ENCODE results near the gene PDE2A.

The PDE2A gene

DNA sequence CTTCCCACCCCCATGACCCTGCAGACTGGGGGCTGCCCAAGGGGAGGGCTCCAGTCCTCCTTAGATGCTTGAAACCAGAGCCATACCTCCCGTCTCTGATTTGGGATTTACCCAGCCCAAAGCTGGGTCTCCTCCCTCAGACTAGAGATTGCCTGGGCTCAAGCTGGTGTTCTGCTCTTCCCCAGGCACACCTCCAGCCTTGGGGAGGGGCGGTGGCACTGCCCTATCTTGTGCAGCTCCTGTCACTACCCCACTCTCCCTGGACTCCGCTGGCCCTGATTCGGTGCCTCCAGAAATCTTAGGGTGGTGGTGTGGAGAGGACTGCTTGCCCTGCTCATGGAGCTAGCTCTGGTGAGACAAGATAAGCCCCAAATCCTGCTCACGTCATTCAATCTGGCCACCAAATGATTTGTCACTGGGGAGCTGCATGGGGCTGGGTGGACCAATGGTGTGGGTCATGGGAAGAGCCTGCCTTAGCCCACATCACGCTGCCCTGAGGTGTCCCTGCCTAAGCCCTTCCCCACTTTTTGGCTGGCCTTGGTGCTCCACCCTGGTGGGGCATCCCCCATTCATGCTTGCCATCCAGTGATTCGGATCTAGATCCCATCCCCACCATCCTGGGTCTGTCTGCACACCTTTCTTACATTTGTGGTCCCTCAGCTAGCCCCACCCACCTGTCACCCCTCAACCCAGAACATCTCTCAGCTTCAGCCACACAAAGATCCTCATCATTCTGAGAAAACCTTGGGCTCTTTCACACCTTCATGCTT, 87.7 kb downstream of the PDE2A start:
- DNase-seq = no peak

DNA sequence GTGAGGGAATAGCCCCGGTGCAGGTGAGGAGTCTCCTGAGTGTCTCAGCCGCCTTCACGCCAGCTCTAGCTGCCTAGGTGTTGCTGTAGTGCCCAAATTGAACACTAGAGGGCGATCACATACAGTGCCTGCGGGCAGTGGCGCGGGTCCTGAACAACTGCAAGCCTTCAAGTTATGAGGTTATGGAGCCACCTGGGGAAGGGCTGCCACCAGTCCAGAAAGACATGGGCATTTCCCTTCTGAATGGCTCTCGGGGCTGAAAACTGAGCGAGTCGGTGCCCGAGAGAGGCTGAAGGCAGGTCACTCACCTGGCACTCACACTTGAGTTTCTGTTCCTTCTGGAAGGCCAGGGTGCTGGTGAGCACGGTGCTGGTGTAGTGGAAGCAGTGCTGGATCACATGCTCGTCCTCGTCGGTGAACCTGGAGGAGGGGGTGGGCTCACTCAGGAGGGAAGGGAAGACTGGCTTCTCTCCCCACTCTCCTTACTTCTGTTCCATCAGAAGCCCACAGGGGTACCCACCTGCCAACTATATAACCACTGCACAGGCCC, 88.4 kb downstream of the PDE2A start:
- DNase-seq = peak; percentile 45

DNA sequence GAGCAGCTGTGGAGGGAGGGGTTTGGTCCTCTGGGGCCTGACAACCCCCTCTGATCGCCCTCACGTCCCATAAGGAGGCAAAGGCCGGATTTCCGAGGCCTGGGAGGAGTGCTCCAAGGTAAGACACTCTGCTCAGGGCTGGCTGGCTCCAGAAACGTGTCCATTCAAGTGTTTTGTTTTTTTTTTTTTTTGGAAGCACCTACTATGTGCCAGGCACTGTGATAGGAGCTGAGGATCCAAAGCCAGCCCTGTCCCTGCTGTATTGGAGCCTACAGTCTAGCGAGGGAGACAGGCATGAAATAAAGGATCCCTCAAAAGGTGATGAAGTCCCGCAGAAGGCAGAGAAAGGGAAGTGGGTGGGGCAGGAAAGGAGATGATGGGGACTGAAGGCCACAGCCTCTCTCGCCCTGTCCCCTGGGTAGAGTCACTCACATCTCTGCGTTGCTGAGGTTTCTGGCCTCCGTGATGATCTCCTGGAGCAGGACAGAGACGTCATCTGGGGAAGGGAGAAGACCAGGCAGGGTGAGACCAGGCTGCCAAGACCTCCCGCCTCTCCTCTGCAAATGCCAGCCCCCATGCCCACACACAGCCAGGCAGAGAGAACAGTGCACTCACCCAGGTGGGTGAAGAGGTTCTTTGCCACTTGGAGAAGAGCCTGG, 89.2 kb downstream of the PDE2A start:
- DNase-seq = no peak

DNA sequence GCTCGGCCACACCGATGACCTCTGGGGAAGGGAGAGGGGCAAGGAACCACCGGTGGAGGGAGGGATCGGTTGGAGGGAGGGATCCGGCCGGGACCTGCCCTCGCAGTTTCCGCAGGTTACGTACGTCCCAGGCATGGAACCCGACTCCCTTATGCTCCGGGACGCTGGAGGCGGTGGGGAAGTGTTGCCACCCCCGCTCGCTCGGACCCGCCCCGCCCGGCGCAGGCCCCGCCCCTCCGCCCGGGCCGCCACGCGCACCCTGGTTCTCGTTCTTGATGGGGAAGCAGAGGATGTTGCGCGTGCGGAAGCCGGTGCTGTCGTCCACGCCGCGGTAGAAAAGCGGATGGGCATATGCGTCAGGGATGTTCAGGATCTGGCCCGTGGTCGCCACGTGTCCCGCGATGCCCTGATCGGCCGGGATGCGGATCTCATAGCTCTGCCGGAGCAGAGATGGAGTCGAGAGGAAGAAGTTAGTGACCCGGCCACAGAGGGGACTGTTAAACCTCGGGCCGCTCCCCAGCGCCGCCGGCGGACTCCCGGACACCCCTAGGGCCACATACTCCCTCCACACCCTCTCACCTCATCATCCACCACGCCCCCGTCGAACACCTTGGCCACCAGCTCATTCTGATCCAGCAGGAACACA, 89.8 kb downstream of the PDE2A start:
- peak; percentile 62 for DNase-seq

DNA sequence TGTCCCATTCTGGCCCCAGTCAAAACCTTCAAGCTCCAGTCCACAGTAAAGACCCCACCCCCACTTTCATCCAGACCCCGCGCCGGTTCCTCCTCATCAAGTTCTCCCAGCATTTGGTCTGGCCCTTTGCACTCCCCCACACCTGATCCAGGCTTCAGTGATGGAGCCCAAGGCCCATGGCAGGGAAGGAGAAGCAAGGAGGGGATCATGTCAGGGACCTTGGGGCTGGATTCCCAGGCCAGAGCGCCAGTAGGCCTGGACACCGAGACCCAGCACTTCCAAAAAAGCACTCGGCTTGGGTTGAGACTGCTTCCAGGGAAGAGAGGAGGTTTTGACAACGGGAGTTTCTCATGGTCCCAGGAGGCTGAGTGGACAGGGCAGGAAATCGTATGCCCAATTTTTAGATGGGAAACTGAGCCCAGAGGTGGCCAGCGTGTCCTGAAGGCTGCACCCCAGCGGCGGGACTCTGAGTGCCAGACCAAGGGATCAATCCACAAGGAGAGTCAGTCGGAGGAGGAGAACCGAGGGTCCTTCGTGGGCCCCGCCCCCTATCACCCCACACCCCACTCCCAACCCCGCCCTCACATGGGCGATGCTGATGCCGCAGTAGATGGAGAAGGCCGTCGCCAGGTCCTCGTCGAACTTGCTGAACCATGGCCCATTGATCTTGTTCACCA, 90.5 kb downstream of the PDE2A start:
- DNase-seq = no peak

DNA sequence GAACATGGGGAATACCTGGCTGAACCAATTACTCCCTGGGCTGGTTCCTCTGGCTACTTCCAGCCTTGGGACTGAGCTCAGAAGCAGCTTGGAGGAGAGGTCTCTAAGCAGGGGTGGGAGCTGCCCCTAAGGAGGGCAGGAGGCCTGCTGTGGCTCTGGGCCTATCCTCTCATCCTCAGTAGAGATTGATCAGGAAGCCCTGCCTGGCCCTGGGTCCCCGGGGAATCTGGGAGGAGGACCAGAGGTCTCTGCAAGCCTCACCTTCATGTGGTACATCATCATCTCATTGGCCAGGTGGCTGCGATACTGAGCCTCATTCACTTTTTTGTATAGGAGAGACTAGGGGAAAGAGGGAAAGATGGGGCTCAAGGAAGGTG, 91.1 kb downstream of the PDE2A start:
- no peak for DNase-seq

DNA sequence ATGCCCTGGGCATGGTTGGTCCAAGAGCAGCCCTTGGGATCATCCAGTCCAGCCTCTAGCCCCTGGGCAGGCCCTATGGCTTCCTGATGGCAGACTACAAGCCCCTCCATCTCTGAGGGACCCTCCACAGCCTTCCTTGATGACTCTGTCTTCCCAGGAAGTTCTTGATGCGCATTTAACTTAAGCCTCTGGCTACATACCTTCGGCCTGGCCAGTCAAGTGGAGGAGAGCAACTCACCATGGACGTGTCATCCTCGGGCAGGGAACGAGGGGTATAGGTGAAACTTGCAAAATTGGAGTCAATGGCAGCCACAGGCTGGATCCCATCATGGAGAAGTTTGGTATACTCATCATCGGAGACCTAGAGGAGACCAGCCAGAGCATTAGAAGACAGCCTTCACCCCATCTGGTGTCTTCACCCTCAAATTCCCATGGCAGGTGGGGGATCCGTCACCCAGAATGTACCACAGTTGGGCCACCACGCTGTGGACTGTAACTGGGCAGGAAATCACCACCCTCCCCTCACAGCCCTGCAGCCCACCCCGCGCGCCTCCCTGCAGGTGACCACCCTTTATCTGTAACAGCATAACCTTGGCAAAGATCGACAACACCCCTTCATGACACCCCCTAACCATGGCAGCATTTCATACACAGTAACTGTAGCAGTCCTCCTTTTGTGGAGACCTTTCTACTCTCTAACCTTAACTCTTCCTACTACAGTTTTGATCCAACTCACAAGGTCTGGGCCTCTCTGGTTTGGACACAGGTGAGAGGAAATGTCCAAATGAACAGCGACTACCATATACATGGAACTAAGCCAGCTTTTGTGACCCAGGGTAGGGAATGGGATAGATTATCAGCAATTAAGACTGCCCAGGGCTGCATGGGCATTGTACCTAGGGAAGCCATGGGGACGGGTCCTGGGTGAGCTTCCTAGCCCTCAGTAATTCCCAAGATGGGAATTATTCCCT, 91.7 kb downstream of the PDE2A start:
- no peak for DNase-seq

DNA sequence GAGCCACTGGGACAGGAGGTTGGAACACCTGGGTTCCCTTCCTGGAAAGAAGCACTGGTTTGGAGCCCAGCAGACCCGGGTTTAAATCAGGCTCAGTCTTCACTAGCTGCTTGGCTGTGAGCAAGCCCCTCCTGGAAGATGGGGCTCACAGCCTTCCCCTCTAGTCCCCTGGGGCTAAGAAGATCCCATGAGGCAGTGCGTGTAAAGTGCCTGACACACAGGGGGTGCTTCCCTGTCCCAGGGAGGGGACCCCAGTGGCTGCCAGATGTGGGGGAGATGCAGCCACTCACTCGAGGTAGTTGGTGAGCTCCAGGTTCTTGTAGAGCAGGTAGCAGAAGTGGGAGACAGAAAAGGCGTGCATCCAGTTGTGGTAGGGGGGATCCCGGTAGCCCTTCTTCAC, 93.2 kb downstream of the PDE2A start:
- no peak for DNase-seq

DNA sequence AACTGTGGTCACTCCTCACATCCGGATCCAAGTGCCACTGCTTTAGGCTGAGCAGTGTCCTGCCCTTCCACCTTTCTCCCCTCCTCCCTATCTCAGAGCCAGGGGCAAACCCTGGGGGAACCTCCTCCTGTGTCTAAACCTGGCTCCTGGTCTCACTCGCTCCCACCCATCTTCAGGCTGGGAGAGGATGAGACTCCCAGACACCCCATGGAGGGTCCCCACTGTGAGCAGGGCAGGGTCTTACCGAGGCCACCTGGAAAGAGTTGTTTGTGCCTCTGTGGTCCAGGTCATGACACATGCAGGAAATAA, 93.6 kb downstream of the PDE2A start:
- DNase-seq = no peak

DNA sequence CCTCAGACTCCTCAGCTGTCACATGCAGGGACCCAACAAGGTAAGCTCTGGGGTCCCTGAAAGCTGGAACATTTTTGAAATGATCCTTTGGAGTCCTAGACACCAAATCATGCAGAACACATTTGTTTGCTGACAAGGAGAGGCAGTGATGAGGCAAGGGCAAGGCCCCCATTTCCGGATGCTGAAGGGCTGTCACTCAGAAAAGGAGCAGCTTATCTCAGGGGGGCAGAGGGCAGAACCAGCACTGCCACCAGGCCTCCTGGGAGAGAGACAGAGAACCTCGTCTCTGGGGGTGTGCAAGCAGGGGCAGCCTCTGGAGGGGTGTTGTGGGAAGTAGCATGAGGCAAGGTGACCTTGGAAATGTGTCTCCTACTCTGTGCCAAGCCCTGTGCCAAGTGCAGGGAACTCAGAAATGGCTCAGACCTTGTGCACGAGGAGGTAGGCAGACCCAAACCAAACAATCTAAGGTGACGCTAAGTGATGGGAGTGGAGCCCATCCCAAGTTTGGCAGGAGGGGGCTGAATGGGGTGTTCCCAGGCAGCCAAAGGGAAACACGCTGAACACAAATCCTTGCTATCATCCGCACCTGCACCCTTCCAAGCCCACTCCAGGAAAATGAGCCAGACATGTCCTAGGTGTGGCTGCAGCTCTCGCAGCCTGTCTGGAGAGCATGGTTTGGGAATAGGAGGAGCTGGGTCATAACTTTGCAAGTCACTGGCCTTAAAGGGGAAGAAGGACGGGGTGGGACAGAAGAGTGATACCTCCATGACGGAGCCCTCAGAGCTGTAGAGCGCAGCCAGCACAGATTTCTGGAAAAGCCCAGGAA, 94.2 kb downstream of the PDE2A start:
- DNase-seq = no peak

DNA sequence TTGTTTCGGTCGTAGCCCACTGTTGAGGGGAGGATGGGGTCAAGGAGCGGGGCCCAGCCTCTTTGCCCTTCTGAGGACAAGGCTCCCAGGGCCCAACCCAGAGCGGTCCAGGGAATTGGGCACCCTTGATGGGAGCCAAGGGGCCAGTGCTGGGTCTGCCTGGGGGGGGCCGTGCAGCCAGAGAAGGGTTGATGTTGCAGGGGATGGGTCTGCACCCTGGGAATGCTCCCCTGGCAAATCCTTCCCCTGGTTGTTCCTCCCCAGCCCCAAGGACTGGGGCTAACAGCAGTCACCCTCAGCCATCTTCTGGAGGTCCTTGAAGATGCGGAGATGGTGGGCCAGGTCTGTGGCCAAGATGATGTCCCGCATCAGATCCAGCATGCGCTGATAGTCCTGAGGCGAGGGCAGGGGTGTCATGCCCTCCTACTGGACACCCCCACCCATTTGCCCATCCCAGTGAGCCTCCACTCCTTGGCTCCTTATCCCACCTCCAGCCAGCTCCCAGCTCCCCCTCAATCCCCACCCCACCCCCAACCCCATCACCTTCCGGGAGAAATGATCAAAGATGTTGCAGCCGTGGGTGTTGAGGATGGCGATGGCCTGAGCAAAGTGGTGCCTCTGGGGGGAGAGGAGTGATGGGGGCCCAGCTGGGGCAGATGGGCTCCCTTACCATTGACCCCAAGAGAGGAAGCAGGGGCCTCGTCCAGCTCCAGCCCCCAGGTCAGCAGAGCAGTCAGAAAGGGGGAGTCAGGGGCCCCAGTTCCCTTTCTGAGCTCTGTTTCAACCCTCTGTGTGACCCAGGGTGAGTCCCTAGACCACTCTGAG, 95.0 kb downstream of the PDE2A start:
- no peak for DNase-seq

DNA sequence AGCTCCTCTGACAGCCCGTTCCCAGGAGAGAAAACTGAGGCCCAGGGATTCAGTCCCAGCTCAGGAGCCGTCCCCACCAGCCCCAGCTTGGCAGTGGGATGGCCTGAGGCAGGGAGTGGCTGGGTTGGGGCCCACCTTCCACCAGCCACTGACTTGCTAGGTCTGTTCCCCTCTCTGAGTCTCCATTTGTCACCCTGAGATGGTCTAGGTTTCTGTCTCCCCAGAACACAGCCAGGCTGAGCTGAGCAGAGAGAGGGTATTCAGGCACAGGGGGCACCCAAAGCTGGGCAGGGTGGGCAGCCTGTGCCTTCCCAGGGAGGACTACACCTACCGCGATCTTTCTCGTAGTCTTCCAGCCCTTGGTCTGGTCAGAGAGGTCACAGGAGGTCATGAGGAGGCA, 95.7 kb downstream of the PDE2A start:
- no peak for DNase-seq

DNA sequence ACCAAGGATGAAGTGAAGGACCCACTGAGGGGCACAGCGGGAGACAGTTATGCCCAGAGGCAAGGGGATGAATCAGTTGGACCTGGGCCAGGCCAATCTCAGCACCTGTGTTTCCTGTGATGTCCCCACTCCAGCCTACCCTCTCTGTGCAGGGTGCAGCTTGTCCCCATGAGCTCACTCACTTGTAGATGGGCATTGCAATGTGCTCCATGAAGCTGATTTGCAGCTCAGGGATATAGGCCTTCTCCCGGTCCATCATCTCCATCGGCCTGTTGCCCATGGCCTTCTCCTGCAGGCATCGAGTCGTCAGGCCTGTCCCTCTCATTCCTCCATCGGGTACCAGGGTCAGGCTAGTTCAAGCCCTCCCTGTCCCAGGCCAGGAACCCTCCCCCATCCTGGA, 96.2 kb downstream of the PDE2A start:
- DNase-seq = no peak

DNA sequence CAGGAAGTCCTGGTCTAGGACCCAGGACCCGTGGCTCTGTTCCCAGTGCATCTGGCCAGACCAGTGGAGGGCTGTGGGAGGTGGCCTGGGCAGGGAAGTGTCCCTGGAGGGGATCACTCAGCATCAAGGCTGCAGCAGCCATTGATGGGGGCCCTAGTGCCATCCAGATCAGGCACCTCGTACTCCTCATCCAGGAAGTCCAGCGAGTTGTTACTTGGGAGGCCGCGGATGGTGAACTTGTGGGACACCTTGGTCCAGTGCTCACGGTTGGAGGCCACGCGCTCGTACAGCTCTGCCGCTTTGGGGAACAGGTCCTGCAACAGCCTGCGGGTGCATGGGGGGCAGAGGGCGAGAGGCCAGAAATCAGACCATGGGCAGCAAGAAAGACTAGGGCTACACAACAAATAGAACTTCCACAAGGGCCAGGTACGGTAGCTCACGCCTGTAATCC, 96.9 kb downstream of the PDE2A start:
- DNase-seq = no peak

DNA sequence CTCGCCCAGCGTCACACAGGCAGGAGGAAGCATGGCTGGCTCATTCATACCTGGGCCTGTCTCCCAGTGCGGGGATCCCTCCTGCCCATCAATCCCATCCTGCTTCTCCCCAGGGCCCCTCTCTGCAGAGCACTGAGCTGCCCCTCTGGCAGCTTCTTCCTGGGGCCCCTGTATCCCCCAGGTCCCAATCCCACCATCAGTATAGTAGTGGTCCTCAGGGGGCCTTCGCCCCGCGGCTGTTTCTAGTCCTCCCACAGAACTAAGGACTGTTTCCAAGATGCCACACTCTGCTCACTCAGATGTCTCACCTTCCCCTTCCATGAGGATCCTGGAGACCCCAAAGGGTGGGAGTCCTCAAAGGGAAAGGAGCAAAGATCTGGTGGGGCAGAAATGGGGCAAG, 97.6 kb downstream of the PDE2A start:
- no peak for DNase-seq

DNA sequence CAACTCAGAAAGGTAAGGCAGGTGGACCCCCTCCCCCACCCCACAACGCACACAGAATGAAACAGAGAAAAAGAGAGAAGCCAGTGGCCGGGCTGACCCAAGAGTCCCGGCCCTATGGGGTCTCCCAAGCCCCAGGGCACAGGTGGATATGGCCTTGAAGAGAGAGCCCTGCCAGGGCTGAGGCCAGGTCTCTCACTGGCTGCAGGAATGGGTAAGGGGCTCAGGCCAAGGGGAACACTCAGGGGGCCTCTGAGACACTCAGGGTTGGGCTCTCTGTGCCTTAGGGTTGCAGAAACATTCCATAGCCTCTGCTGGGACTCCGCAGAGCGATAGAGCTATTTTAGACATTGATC, 98.0 kb downstream of the PDE2A start:
- no peak for DNase-seq

DNA sequence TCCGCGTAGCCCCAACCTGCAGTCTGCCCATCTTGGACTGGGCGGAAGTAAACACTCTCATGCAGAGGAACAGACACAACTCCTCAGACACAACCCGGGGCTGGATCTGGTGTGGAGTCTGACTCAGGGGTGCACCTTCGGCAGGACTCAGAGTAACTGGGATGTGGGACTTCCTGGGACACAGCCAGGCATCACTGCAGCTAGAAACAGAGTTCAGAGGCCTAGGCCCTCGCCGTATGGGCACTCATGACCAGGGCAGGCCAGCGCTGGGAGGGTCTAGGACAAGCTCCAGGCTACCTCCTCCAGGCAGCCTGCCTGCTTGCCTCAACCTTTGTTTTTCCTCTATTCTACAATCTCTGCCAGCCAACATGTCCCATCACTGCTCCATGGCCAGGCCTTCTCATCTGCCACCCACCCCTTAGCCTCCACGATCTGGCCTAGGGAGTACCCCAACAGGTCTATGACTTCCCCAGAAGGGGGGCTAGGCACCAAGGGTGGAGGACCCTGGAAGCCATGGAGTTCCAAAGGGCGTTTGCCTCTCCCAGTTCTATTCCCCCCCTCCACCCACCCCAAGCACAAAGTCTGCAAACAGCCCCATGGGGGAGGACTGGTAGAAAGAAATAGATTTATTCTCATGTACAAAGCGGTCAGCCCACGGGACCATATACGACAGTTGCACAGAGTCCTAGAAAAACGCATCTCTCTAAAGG, 98.5 kb downstream of the PDE2A start:
- DNase-seq = no peak

DNA sequence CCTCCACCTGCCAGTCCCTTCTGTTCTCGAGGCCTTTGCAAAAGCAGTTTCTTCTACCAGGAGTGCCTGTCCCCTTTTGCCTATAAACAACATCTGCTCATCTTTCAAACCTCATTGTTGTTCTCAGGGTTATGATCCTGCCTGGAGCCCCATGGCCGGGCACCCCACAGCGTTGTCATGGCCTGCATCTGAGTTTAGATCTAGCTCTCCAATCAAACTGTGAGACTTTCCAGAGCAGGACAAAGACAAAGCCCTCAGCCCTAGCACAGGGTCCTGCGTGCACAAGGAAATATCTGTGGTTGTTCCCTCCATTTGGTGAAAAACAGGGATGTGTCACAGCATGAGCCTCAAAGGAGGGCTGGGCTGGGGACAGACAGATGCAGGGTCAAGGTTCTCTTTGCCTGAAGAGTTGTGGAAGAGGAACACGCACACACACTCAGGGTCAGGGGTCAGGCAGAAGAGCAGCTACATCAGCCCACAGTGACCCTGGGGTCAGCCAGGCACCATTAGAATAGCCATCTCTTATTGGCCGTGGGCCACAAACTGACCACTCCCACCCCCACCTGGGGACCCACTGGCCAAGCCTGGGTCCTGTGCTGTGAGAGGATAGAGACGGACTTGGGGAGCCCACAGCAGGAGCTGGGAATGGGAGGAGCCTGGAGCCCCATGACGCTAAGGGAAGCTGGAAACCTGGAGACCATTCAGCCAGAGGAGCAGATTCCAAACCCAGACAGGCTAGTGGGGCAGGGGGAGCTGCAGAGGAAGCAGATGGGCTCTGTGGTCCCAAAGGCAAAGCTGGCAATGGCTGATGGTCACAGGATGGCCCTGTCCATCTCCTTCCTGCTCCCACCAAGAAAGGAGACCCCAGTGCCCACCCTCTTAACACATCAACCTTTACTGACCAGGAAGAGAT, 99.4 kb downstream of the PDE2A start:
- no peak for DNase-seq
